Measurements from ENCODE around the gene MLNR. TPM values are rescaled to one million over a fixed set of nuclear protein-coding genes. Genes with fewer than 3 reads are reported as not detected.

Gene MLNR
- total RNA-seq, 1 donor from 2014 or later, result not detected

GRCh38 chr13:49213997-49214916 lies 5.9 kb upstream of the MLNR start:
- peaks cover 13% of the 10 kb centered on the region for H3K27me3 ChIP-seq
- no peaks in the 10 kb centered on the region for H3K4me1 ChIP-seq
- H3K9me3 ChIP-seq, result no peaks in the 10 kb centered on the region
- intact Hi-C loops (cut with DNase I), result no loop called here
- H3K27ac ChIP-seq, result no peak overlapping the region
- DNase-seq (no peak), ATAC-seq (no peak)
- no peak overlapping the region for H3K4me3 ChIP-seq
- peaks cover 5% of the 10 kb centered on the region for H3K36me3 ChIP-seq
- TF ChIP-seq CTCF (IDR thresholded peaks at IDR 0.05), result no peak

- peak; percentile 85 for ATAC-seq
- no peak overlapping the region for H3K27ac ChIP-seq
- intact Hi-C loops (cut with DNase I), result no loop called here
Observed at GRCh38 chr13:49214917-49215376, 5.2 kb upstream of the MLNR start.

GRCh38 chr13:49216334-49216733 lies 3.8 kb upstream of the MLNR start:
- ATAC-seq (no peak), DNase-seq (no peak)
- peaks cover 6% of the 10 kb centered on the region for H3K4me1 ChIP-seq
- TF ChIP-seq CTCF (IDR thresholded peaks at IDR 0.05), result no peak
- H3K27ac ChIP-seq, result no peak overlapping the region
- intact Hi-C loops (cut with DNase I), result no loop called here
- H3K9me3 ChIP-seq, result no peaks in the 10 kb centered on the region
- H3K4me3 ChIP-seq, result no peak overlapping the region
- H3K27me3 ChIP-seq, result peaks cover 32% of the 10 kb centered on the region
- no peaks in the 10 kb centered on the region for H3K36me3 ChIP-seq

More at GRCh38 chr13:49214917-49215376, 5.2 kb upstream of the MLNR start:
- Histone ChIP-seq H3K36me3 (no peaks in the 10 kb centered on the region), H3K4me1 (no peaks in the 10 kb centered on the region), H3K9me3 (no peaks in the 10 kb centered on the region), H3K4me3 (no peak overlapping the region), H3K27me3 (peaks cover 19% of the 10 kb centered on the region)
- TF ChIP-seq CTCF (IDR thresholded peaks at IDR 0.05), result no peak
- DNase-seq, result peak; percentile 71

GRCh38 chr13:49217962-49218492 lies 2.1 kb upstream of the MLNR start:
- Histone ChIP-seq H3K27me3 (peaks cover 40% of the 10 kb centered on the region), H3K36me3 (no peaks in the 10 kb centered on the region), H3K4me1 (peaks cover 6% of the 10 kb centered on the region), H3K9me3 (no peaks in the 10 kb centered on the region), H3K27ac (no peak overlapping the region), H3K4me3 (no peak overlapping the region)
- ATAC-seq (no peak), DNase-seq (no peak)
- intact Hi-C loops (cut with DNase I), result no loop called here
- no peak for TF ChIP-seq CTCF (IDR thresholded peaks at IDR 0.05)

GRCh38 chr13:49218493-49219051 lies 1.6 kb upstream of the MLNR start:
- Histone ChIP-seq H3K27me3 (peaks cover 40% of the 10 kb centered on the region), H3K4me3 (no peak overlapping the region), H3K9me3 (no peaks in the 10 kb centered on the region), H3K36me3 (no peaks in the 10 kb centered on the region), H3K4me1 (peaks cover 6% of the 10 kb centered on the region), H3K27ac (no peak overlapping the region)
- no peak for TF ChIP-seq CTCF (IDR thresholded peaks at IDR 0.05)
- no peak for DNase-seq
- no peak for ATAC-seq
- intact Hi-C loops (cut with DNase I), result no loop called here

Data from upper lobe of right lung (tissue), 1 donor.